ENCODE measurements around the gene CCSAP. TPM values are rescaled to one million over a fixed set of nuclear protein-coding genes. Genes with fewer than 3 reads are reported as not detected.

Gene CCSAP
- total RNA-seq, 2 experiments from 2014 or later = 5.9 TPM

- CTCF ChIA-PET = no interaction called here
- POLR2A ChIA-PET = no interaction called here
Measured at GRCh38 chr1:229365569-229365968, 22.7 kb upstream of the CCSAP start.

DNA sequence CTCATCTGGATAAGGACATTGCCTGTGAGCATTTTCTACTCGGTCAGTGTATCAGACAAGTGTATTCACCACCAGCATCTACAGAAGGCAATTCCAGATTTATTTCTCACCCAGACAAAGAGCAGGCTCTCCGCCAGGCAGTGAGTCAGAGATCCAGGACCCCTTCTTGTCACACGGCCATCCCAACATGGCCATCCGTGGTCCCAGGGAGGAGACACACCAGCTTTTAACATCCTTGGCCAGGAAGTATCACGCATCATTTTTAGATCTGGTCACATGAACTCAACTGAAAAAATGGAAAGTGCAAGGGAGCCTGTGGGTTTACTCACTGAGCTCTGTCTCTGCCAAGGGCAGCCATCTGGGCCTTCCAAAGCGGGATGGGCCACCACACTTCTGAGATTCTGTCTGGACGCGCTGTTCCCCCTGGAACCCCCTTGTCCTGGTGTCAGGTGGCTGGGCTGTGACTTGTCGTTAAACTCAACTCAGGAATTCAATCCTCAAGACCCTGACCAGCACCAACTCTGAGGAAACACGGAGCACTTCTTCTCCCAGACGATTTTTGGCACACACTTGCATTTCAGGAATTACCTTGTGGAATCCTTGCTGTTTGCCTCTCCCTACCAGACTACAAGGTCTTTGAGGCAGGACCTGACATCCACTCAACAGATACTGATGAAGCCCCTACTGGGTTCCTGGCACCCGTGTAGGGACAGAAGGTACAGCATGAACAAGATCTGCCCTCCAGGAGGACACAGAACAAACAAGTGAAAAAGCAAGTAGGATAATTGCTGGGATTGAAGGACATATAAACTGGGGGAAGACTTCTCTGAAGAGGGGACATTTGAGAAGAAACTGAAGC, 21.6 kb upstream of the CCSAP start:
- ChIA-PET POLR2A (no interaction called here), CTCF (no interaction called here)

GRCh38 chr1:229363723-229364122, 20.9 kb upstream of the CCSAP start:
- ChIA-PET POLR2A (no interaction called here), CTCF (no interaction called here)

GRCh38 chr1:229360420-229360819, 17.6 kb upstream of the CCSAP start:
- ChIA-PET CTCF (no interaction called here), POLR2A (no interaction called here)

GRCh38 chr1:229355661-229356060, 12.8 kb upstream of the CCSAP start:
- ChIA-PET CTCF (no interaction called here), POLR2A (no interaction called here)

GRCh38 chr1:229354226-229354625, 11.4 kb upstream of the CCSAP start:
- ChIA-PET CTCF (no interaction called here), POLR2A (no interaction called here)

- POLR2A ChIA-PET = no interaction called here
- CTCF ChIA-PET = no interaction called here
Measured at GRCh38 chr1:229352975-229353374, 10.1 kb upstream of the CCSAP start.

DNA sequence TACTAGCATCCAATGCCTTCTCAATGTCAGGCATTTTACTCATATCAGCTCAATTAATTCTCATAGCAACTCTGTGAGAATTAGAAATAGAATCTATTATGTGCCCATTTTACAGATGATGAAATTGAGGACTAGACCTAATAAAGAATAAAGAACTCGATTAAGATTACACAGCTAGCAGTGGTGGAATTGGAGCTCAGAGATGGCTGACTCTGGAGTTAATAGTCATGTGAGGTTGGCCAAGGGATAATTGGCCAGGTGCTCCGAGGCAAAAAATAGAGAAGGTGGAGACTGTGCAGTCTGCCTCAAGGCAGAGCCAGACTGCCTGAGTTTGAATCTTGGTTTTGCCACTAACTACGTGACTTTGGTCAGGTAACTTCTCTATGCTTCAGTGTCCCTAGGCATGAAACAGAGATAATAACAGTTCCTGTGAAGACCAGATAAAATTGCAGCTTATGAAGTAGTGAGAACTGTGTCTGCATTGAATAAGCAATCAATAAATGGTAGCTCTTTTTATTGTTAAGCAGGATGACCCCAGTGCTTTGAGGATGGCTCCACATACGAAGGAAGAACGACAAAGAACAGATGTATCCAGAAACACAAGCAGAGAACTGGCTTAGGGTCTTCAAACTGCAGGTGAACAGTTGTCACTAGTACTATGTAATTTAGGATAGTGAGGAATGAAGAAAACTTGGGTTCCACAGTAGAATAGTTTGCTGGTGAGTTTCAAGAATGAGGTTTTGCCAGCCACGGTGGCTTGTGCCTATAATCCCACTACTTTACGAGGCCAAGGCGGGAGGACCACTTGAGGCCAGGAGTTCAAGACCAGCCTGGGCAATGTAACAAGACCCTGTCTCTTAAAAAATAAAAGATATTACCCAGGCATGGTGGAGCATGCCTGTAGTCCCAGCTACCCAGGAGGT, 6.9 kb upstream of the CCSAP start:
- ChIA-PET POLR2A (no interaction called here), CTCF (no interaction called here)

- POLR2A ChIA-PET = no interaction called here
- CTCF ChIA-PET = no interaction called here
Measured at GRCh38 chr1:229347528-229347927, 4.7 kb upstream of the CCSAP start.

DNA sequence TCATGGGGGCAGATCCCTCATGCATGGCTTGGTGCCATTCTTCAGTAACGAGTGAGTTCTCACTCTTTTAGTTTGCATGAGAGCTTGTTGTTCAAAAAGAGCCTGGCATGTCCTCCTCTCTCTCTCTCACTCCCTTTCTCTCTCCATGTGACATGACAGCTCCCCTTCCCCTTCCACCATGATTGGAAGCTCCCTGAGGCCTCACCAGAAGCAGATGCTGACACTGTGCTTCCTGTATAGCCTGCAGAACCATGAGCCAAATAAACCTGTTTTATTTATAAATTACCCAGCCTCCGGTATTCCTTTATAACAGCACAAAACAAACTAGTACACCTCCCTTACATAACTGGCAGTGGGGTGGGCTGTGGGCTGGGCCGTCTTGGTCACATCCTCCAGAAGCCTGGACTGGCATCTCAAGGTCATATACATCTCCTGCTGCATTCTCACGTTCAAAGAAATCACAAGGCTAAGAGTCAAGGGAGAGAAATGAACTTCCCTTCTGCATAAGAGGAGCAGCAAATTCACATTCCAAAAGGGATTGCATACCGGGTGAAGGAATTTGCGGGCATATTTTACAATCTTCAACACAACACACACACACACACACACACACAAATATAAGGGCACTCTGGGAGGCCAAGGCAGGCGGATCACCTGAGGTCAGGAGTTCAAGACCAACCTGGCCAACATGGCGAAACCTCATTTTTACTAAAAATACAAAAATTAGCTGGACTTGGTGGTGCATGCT, 2.3 kb upstream of the CCSAP start:
- CTCF ChIA-PET = interaction anchor here (0.8 kb wide), 1 partner anchor 54 kb away, joined by 3 read pairs; no protein-coding TSS in a partner anchor
- POLR2A ChIA-PET = no interaction called here

- POLR2A ChIA-PET = no interaction called here
- CTCF ChIA-PET = interaction anchor here (0.5 to 0.8 kb wide), 2 partner anchors 53 to 169 kb away, joined by 3 read pairs; no protein-coding TSS in a partner anchor
Measured at GRCh38 chr1:229344139-229344538, 1.3 kb upstream of the CCSAP start.

DNA sequence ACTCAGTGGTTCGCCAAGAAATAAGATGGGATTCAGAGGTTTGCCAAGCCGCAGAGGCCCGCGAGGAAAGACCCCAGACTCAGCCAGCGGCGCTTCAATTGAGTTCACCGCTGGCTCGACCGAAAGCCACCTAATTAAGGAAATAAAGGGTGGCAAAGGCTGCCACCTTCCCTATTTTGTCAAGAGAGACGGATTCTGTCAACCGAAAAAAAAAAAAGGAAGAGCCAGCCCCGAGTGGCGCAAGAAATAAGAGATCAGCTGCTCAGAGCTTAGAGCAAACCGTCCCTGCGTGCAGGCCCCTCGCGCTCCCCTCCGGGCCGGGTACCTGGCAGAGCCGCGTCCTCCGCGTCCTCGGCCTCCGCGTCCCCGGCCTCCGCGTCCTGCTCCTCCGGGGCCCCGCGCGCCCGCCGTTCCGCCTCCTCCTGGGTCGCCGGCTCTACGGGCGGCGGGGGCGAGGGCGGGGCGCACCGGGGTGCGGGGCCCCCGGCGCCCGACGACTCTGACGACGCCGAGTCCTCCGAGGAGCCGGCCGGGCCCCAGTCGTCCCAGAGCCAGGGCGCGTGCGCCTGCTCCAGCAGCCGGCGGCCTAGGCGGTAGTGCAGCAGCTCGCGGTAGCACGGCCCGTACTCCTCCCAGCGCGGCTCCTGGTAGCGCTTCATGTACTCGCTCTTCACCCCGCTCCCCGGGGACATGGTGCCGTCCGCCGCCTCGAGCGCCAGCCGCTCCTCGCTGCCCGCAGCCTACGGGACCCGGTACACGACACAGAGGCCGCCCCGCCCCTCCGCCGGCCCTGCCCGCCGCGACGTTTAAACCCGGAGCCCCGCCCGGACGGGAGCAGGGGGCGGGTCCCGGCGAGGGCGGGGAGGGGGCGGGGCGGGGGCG, 832 bp downstream of the CCSAP start:
- ChIA-PET POLR2A (interaction anchor here (0.6 to 1.3 kb wide), 4 partner anchors 70 to 1635 kb away, joined by 3 to 5 read pairs (median 4); no protein-coding TSS in a partner anchor), CTCF (interaction anchor here (0.5 kb wide), 1 partner anchor 685 kb away, joined by 3 read pairs; no protein-coding TSS in a partner anchor)

DNA sequence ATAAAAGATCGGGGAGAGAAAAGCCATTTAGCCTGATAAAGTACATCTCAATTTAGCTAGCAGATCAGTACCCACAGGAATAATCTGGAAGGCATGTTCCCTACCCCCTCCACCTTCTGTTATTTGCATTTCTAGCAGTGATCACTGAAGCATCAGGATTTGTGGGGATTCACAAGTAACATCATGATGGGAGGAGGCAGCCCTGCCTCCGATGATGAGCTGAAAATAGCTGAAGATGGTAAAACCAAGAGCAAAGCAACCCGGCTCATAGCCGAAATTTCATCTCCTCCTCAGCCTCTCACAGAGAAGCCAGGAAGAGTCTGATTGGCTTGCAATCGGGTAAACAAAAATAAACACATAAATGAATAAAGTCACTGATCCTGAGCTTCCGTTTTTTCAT, 2.4 kb downstream of the CCSAP start:
- ChIA-PET CTCF (interaction anchor here (1.0 kb wide), 1 partner anchor 67 kb away, joined by 3 read pairs; no protein-coding TSS in a partner anchor), POLR2A (interaction anchor here (0.6 kb wide), 1 partner anchor 10 kb away, joined by 3 read pairs; no protein-coding TSS in a partner anchor)

DNA sequence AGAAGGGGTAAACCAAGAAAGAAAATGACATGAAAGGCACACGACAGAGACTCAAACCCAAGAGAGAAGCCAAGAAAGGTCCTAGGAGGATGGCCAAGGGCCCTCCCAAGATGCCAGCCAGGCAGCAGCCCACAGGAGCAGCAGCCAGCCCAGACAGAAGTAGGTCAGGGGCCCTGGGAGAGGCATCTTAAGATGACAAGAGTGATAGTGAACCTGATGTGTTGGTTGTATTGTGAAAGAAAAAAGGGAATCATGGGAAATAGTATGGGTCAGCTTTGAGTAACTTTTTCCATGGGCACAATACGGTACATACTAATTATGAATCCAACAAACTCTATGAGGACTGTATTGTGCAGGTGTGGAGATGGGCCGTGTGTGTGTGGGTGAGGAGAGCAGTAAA, 3.3 kb downstream of the CCSAP start:
- POLR2A ChIA-PET = no interaction called here
- CTCF ChIA-PET = no interaction called here

- CTCF ChIA-PET = no interaction called here
- POLR2A ChIA-PET = no interaction called here
Measured at GRCh38 chr1:229339086-229339485, 3.8 kb downstream of the CCSAP start.

DNA sequence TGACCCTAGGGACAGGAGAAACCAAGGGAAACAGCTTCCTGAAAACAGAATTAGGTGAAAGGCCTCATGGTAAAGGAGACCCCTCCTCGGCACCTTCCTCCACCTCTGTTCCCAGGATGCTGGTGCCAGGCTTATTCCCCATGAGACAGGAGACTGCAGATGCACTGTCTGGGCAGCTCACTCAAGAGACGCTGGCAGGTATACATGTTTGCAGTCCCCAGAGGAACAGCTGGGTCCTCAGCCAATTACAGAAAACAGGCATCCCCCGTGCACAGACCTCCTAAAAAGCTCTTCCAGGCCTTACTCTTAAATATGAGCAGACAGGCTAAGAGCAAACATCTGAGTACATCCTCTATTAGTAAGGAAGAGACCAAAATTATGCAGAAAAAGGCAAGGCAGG, 6.5 kb downstream of the CCSAP start:
- ChIA-PET POLR2A (no interaction called here), CTCF (interaction anchor here (1.2 kb wide), 1 partner anchor 145 kb away, joined by 3 read pairs; no protein-coding TSS in a partner anchor)

- ChIA-PET POLR2A (no interaction called here), CTCF (no interaction called here)
Measured at GRCh38 chr1:229334716-229335115, 8.1 kb downstream of the CCSAP start.

GRCh38 chr1:229334269-229334668, 8.6 kb downstream of the CCSAP start:
- CTCF ChIA-PET = no interaction called here
- POLR2A ChIA-PET = no interaction called here
